GM12872 (cell line): ENCODE data around the gene NCF2.

Experiments
- CTCF ChIP-seq: IDR thresholded peaks from 3 replicates; pipeline ENCODE4 v1.5.1; 2011; ENCODE audit warnings: low read depth, mild to moderate bottlenecking, low read length, moderate library complexity; ENCODE audit not compliant: insufficient read depth

NCF2 gene

DNA sequence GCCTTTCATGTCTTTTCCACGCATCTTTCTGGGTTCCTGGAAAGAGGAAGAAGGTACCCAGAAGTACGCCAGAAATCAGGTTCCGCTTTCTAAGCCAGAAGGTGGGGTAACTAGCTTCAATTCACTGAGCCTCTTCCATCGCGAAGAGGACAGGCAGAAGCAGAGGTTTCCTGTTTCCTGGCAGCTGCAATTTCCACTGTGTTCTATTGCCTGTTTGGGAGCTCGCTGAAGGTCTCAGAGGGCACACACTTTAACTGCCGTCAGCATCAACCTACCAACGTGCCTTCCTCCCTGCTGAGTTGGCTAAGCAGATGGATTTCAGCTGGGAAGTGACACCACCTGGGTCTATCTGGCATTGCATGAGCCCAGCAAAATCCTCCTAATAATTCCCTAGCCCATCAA, 10.0 kb downstream of the NCF2 start:
- no peak for TF ChIP-seq CTCF

GRCh38 chr1:183578856-183579255, 11.4 kb downstream of the NCF2 start:
- no peak for TF ChIP-seq CTCF

GRCh38 chr1:183577897-183578465, 12.3 kb downstream of the NCF2 start:
- TF ChIP-seq CTCF: no peak

- TF ChIP-seq CTCF: no peak
These were observed 13.7 kb downstream of the NCF2 start for GRCh38 chr1:183576537-183576936.

- TF ChIP-seq CTCF: no peak
These were observed 14.7 kb downstream of the NCF2 start for GRCh38 chr1:183575606-183576005.

DNA sequence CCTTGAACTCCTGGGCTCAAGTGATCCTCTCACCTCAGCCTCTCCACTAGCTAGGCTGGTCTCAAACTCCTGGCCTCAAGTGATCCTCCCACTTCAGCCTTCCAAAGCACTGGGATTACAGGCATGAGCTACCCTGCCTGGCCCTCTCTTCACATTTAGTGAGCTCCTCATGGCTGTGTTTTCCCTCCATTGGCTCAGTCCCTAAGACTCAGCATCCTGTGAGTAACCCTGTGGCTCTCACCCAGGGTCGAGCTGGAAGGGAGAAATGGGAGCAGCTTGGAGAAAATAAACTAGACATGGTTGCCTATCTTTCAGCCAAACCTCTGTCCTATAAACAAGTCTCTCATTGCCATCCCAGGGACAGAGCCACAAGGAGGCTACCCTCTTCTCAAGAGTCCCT, 17.5 kb downstream of the NCF2 start:
- TF ChIP-seq CTCF: no peak

GRCh38 chr1:183571678-183572268, 18.5 kb downstream of the NCF2 start:
- no peak for TF ChIP-seq CTCF
